Ascending aorta (tissue), 2 donors: ENCODE results near the gene TPRA1. TPM values are rescaled to one million over a fixed set of nuclear protein-coding genes. Genes with fewer than 3 reads are reported as not detected.
"Not testable (repeated sequence)": the region's sequence is repeated elsewhere in the genome, so short reads cannot be mapped to it uniquely, and the experiment has no call there.

Experiments
- DNase-seq, 2 donors: peaks; one replicate each; pipeline ENCODE4 v3.0.0-alpha.2; 2019; ENCODE audit warnings: low spot score in 2 of 2
- H3K27ac ChIP-seq, 2 donors: fragments of 200-600 bp; sonication (generic); one replicate each; pipeline ENCODE4 v1.5.1; 2016 to 2017; ENCODE audit warnings: mild to moderate bottlenecking in 1 of 2
- H3K27me3 ChIP-seq: fragments of 200-600 bp; sonication (generic); one replicate; pipeline ENCODE4 v1.5.1; 2017
- H3K36me3 ChIP-seq, 2 donors: fragments of 200-600 bp; sonication (generic); one replicate each; pipeline ENCODE4 v1.5.1; 2016
- H3K4me1 ChIP-seq, 2 donors: fragments of 200-600 bp; sonication (generic); one replicate each; pipeline ENCODE4 v1.5.1; 2016 to 2017; ENCODE audit warnings: mild to moderate bottlenecking in 1 of 2
- H3K4me3 ChIP-seq, 2 donors: fragments of 200-600 bp; sonication (generic); one replicate each; pipeline ENCODE4 v1.5.1; 2016 to 2017; ENCODE audit warnings: mild to moderate bottlenecking in 1 of 2
- H3K9me3 ChIP-seq, 2 donors: fragments of 200-600 bp; sonication (generic); one replicate each; pipeline ENCODE4 v1.5.1; 2016
- intact Hi-C: fragments of 100-400 bp; cut with DNase I; formaldehyde crosslinking; loops from one replicate; pipeline ENCODE4 v1.15.1; 2023
- total RNA-seq: library from RNA; depleted of rRNA; stranded (reverse); fragments of >200 nt; gene quantifications from one replicate; pipeline ENCODE4 v1.1.0, GENCODE V29; 2016
- TF ChIP-seq, protein P1 (sequence below), 3 experiments: fragments of 200-600 bp in 2 of 3; fragments of 450-650 bp in 1 of 3; sonication (generic) in 2 of 3; IDR thresholded peaks; one replicate each; pipeline ENCODE4 v1.5.1; 2016 to 2019; ENCODE audit warnings: antibody characterized with exemption in 3 of 3, mild to moderate bottlenecking in 1 of 3, moderate library complexity in 1 of 3

The TPRA1 gene
- total RNA-seq, 1 donor from 2014 or later: 87.1 TPM

DNA sequence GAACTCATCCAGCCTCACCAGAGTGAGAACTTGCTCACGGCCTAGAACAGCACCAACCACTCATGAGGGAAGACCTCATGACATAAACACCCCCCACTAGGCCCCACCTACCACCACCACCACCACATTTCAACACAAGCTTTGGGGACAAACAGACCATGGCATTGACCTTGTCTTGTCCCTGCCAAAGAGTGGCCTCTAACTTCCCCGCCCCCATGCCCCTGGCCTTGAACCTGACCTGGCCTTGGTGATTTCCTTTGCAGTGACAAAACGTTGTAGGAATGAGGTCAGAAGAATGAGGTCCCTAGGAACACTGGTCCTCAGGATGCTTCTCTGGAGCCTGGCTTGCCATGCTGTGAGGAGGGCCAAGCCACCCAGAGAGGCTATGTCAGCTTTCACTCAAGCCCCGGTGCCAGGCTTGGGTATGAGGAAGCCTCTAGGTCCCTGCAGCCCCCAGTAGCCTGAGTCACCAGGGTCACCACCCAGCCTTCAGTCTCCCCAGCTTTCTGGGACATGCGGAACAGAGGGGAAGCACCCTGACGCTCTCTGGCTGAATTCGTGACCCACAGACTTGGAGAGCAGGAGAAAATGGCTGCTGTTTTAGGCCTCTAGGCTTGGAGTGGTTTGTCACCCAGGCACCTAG lies 57.9 kb downstream of the TPRA1 start:
- Histone ChIP-seq H3K4me1 (no peaks in the 10 kb centered on the region), H3K36me3 (no peaks in the 10 kb centered on the region), H3K9me3 (no peaks in the 10 kb centered on the region), H3K27me3 (no peaks in the 10 kb centered on the region), H3K4me3 (no peak overlapping the region), H3K27ac (no peak overlapping the region)
- no peak for DNase-seq
- intact Hi-C loops: no loop called here
- TF ChIP-seq, protein P1, sequence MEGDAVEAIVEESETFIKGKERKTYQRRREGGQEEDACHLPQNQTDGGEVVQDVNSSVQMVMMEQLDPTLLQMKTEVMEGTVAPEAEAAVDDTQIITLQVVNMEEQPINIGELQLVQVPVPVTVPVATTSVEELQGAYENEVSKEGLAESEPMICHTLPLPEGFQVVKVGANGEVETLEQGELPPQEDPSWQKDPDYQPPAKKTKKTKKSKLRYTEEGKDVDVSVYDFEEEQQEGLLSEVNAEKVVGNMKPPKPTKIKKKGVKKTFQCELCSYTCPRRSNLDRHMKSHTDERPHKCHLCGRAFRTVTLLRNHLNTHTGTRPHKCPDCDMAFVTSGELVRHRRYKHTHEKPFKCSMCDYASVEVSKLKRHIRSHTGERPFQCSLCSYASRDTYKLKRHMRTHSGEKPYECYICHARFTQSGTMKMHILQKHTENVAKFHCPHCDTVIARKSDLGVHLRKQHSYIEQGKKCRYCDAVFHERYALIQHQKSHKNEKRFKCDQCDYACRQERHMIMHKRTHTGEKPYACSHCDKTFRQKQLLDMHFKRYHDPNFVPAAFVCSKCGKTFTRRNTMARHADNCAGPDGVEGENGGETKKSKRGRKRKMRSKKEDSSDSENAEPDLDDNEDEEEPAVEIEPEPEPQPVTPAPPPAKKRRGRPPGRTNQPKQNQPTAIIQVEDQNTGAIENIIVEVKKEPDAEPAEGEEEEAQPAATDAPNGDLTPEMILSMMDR (IDR thresholded peaks at IDR 0.05): no peak

DNA sequence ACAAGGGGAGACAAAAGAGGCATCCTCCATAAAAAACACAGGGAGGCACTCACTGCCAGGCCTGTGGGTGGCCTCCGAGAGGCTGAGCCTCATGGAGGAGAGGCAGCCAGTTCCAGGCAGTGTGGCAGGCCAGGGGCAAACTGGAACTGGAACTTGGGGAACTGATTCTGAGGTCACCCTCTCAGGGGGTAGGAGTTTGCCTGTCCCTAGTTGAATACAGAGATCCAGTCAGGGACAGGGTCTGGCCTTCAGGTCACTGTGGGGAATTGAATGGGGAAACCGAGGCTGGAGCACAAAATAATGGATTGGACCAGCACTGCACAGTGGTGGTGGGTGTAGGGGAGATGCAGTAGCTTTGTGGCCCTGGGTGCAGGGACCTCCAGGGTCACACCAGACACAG lies 58.7 kb downstream of the TPRA1 start:
- TF ChIP-seq, protein P1 (IDR thresholded peaks at IDR 0.05): no peak
- H3K4me1 ChIP-seq: no peaks in the 10 kb centered on the region
- DNase-seq: no peak
- H3K4me3 ChIP-seq: no peak overlapping the region
- intact Hi-C loops: no loop called here
- H3K9me3 ChIP-seq: no peaks in the 10 kb centered on the region
- H3K27ac ChIP-seq: no peak overlapping the region
- no peaks in the 10 kb centered on the region for H3K27me3 ChIP-seq
- H3K36me3 ChIP-seq: no peaks in the 10 kb centered on the region

DNA sequence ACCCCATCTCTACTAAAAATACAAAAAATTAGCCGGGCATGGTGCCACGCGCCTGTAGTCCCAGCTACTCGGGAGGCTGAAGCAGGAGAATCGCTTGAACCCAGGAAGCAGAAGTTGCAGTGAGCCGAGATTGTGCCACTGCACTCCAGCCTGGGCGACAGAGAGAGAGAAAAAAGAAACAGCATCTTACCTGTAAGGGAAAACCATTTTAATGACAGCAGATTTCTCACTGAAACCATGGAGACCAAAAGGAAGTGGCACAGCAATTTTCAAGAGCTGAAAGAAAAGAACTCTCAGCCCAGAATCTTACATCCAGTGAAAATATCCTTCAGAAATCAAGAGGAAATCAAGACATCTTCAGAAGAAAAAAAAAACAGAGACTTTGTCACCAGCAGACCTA lies 59.7 kb downstream of the TPRA1 start:
- H3K9me3 ChIP-seq, DNase-seq, intact Hi-C loops, H3K27me3 ChIP-seq, H3K36me3 ChIP-seq, H3K27ac ChIP-seq, H3K4me1 ChIP-seq, H3K4me3 ChIP-seq: not testable (repeated sequence)

DNA sequence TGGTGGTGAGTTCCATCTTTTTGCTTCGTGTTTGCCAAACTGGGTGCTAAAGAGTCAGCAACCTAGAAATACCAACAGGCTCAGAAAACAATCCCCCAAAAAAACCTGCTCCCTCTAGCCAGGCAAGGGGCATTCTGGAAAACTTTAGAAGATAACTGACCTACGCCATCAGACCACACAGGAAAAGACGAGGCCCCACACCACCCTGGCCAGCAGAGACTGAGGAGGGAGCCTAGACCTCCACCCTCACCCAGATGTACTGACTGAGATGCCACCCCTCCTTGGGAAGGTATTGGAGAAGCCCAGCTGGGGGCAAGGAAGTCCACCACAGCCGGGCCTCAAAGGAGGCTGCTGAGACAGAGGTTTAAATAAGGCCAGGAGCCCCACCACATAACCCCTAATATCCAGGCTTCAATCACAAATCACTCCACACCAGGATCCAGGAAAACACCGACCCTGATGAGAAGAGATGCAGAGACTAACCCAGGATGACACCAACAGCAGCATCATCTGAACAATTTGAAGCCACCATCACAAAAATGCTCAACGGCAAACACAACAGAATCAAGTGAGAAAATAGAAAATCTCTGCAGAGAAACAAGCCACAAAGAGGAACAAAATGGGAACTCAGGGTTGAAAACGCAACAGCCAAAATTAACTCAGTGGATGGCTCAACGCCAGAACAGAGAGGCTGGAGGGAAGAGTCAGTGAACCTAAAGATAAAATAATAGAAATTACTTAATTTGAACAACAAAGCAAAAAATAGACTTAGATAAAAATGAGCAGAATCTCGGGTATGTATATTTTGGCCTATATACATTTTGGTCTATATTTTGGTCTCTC lies 61.0 kb downstream of the TPRA1 start:
- TF ChIP-seq, protein P1 (IDR thresholded peaks at IDR 0.05): no peak
- H3K36me3 ChIP-seq: no peaks in the 10 kb centered on the region
- no peaks in the 10 kb centered on the region for H3K4me1 ChIP-seq
- H3K9me3 ChIP-seq: no peaks in the 10 kb centered on the region
- no peak overlapping the region for H3K4me3 ChIP-seq
- intact Hi-C loops: no loop called here
- H3K27me3 ChIP-seq: no peaks in the 10 kb centered on the region
- H3K27ac ChIP-seq: no peak overlapping the region
- DNase-seq: no peak

DNA sequence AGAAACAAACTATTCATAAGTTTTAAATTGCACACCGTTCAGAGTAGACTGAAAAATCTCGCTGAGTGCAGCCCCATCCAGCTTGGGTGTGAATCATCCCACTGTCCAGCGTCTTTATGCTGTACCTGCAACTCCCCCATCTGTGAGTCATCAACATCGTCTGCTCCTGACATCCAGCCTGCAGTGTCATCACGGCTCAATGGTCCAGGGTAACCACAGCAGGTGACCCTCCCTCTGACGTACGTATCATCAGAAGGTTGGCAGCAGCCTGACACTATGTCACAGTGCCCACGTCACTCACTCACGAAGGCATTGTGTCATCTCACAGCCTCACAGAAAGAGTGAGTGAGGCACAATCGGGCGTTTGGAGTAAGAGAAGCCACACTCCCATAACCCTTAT lies 65.2 kb downstream of the TPRA1 start:
- no peak overlapping the region for H3K4me3 ChIP-seq
- TF ChIP-seq, protein P1 (IDR thresholded peaks at IDR 0.05): no peak
- intact Hi-C loops: no loop called here
- H3K36me3 ChIP-seq: no peaks in the 10 kb centered on the region
- H3K27me3 ChIP-seq: no peaks in the 10 kb centered on the region
- no peaks in the 10 kb centered on the region for H3K4me1 ChIP-seq
- H3K9me3 ChIP-seq: no peaks in the 10 kb centered on the region
- no peak for DNase-seq
- H3K27ac ChIP-seq: no peak overlapping the region

DNA sequence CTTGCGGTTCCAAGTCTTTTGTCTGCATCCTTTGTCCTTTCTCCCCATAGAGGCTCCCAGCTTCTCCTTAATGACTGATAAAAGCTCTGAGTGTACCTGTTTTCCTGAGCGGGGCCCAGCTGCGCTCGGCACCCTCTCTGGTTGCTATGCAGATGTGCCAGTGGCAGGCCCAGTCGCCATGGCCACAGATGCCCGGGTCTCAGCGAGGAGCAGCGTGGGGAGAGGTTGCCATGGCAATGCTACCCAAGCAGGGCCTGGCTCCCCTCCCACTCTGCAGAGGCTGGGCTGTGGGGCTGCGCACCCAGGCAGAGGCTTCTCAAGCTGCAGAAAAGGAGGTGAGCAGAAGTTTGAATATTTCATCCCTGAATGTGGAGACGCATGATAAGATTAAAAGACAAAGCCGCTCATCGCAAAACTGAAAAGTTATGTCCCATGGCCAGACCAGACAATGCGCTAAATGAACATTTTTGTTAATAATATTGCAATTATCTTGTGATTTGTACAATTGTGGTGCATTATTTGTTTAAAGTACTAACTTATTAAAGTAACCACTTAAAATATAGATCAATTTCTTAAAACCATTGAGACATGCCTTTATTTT lies 66.1 kb downstream of the TPRA1 start:
- no peak for DNase-seq
- Histone ChIP-seq H3K4me1 (no peaks in the 10 kb centered on the region), H3K36me3 (no peaks in the 10 kb centered on the region), H3K9me3 (no peaks in the 10 kb centered on the region), H3K27me3 (no peaks in the 10 kb centered on the region), H3K4me3 (no peak overlapping the region), H3K27ac (no peak overlapping the region)
- intact Hi-C loops: no loop called here
- TF ChIP-seq, protein P1 (IDR thresholded peaks at IDR 0.05): no peak
